ENCODE data around the gene ATP13A4. TPM values are rescaled to one million over a fixed set of nuclear protein-coding genes. Genes with fewer than 3 reads are reported as not detected.

ATP13A4 gene
- total RNA-seq, 1 donor from 2014 or later, result 2.0 TPM

DNA sequence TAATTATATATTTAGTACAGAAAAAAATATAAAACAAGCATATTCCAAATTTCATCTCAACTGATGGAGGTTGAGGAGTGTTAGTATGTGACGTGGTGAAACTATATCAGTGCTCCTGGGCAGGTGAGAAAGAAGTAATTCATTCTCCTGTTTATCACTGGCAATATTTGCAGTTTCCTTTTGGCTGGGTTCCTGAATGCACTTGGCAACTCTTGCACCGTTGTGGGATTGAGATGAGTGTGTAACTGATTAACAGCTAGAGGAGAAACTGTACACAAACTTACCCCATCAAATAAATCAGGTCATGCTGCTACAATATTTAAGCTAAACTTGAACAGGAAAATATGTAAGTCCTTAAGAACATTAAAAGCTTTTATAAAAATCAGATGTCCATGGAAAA lies 2.1 kb upstream of the ATP13A4 start:
- no peak for DNase-seq (ENCODE audit: low spot score in 2 of 2, unreplicated experiment in 2 of 2)
- H3K4me1 Mint-ChIP-seq, result peaks cover 28% of the 10 kb centered on the region
- no peaks in the 10 kb centered on the region for H3K27me3 Mint-ChIP-seq (ENCODE audit: low read depth)
- no peaks in the 10 kb centered on the region for H3K36me3 Mint-ChIP-seq
- H3K4me3 Mint-ChIP-seq, result no peak overlapping the region
- TF ChIP-seq, protein P1, sequence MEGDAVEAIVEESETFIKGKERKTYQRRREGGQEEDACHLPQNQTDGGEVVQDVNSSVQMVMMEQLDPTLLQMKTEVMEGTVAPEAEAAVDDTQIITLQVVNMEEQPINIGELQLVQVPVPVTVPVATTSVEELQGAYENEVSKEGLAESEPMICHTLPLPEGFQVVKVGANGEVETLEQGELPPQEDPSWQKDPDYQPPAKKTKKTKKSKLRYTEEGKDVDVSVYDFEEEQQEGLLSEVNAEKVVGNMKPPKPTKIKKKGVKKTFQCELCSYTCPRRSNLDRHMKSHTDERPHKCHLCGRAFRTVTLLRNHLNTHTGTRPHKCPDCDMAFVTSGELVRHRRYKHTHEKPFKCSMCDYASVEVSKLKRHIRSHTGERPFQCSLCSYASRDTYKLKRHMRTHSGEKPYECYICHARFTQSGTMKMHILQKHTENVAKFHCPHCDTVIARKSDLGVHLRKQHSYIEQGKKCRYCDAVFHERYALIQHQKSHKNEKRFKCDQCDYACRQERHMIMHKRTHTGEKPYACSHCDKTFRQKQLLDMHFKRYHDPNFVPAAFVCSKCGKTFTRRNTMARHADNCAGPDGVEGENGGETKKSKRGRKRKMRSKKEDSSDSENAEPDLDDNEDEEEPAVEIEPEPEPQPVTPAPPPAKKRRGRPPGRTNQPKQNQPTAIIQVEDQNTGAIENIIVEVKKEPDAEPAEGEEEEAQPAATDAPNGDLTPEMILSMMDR (IDR thresholded peaks at IDR 0.05; ENCODE audit: unreplicated experiment), result no peak
- no peak overlapping the region for H3K27ac Mint-ChIP-seq
- H3K9me3 Mint-ChIP-seq, result no peaks in the 10 kb centered on the region

DNA sequence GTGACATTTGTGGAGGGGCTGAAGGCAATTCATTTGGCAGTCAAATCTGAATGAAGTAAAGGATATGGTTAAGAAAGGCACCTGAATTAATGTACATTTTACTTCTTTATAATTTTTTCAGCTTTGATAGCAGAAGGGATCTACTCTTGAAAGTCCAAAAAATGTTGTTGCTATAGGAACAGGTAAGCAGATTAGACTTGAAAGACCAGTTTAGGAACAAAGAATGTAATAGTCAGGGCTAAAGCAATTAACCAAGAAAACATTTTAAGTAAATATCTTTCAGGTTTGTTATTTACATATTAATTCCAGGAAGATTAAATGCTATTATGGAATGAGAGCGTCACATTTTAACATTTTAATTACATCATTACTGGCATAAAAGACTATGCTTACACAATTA lies 1.1 kb downstream of the ATP13A4 start:
- TF ChIP-seq, protein P1 (IDR thresholded peaks at IDR 0.05; ENCODE audit: unreplicated experiment), result no peak
- H3K4me1 Mint-ChIP-seq, result peaks cover 28% of the 10 kb centered on the region
- H3K4me3 Mint-ChIP-seq, result no peak overlapping the region

DNA sequence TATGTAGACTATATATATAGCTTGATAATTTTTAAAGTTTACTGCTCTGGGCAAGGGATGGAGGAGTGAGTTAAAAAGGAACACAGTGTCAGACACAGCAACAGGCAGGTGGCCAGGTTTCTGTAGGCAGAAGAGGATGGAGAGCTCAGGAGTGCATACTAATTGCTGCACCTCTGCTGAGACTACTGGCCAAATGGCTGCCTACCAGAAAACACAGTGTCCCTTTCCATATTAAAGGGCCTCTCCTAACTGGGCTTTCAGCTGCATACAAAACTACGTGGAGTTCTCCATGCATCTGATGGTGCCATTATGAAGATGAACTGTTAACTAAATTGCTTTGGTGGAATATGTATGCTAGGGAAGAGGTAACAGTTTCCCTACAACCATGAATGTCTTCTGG lies 1.8 kb downstream of the ATP13A4 start:
- no peak for DNase-seq (ENCODE audit: low spot score in 2 of 2, unreplicated experiment in 2 of 2)
- TF ChIP-seq, protein P1 (IDR thresholded peaks at IDR 0.05; ENCODE audit: unreplicated experiment), result no peak
- Mint-ChIP-seq H3K36me3 (no peaks in the 10 kb centered on the region), H3K27me3 (ENCODE audit: low read depth) (no peaks in the 10 kb centered on the region), H3K9me3 (no peaks in the 10 kb centered on the region), H3K4me1 (peaks cover 28% of the 10 kb centered on the region), H3K4me3 (no peak overlapping the region), H3K27ac (peak overlapping the region; percentile 68)

More for the DNA sequence above, 1.1 kb downstream of the ATP13A4 start:
- H3K9me3 Mint-ChIP-seq, result no peaks in the 10 kb centered on the region
- no peak for DNase-seq (ENCODE audit: low spot score in 2 of 2, unreplicated experiment in 2 of 2)
- H3K27ac Mint-ChIP-seq, result peak overlapping the region; percentile 68
- no peaks in the 10 kb centered on the region for H3K27me3 Mint-ChIP-seq (ENCODE audit: low read depth)
- H3K36me3 Mint-ChIP-seq, result no peaks in the 10 kb centered on the region

DNA sequence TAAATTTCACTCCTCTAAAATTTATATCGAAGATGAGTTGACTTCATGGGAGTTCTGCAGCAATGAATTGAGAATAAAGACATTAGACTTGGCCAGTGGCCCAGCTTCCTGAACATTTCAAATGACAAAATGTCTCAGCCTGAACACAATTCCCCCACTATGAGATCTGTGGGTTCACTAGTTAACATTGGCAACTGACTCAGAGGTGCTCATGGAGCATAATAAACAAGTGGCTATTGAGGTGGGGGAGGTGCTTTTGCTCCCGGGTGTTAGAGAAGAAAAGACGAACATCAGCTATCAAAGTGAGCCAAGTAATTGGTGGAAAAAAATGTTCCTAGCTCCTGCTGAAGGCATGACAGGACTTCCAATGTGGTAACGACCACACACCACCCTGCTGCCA lies 6.3 kb downstream of the ATP13A4 start:
- H3K27me3 Mint-ChIP-seq (ENCODE audit: low read depth), result peaks cover 2% of the 10 kb centered on the region
- H3K36me3 Mint-ChIP-seq, result no peaks in the 10 kb centered on the region
- H3K27ac Mint-ChIP-seq, result no peak overlapping the region
- H3K4me3 Mint-ChIP-seq, result no peak overlapping the region
- H3K9me3 Mint-ChIP-seq, result peaks cover 16% of the 10 kb centered on the region
- TF ChIP-seq, protein P1 (IDR thresholded peaks at IDR 0.05; ENCODE audit: unreplicated experiment), result no peak
- H3K4me1 Mint-ChIP-seq, result peaks cover 12% of the 10 kb centered on the region
- DNase-seq (ENCODE audit: low spot score in 2 of 2, unreplicated experiment in 2 of 2), result no peak

DNA sequence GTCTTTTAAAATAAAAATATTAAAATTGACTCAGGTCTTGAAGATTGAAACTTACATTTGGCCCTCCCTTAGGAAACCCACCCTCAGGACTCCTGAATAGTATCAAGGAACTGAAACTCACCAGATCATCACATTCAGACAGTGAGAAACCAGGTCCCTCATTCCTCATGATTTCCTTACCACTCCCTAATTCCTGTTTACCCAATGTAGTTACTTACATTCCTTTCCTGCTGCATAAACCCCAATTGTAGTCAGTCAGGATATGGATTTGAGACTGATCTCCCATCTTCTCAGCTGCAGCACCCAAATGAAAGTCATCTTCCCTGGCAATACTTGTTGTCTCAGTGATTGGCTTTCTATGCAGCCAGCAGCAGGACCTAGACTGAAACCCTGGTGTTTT lies 8.6 kb downstream of the ATP13A4 start:
- Mint-ChIP-seq H3K4me3 (no peak overlapping the region), H3K4me1 (no peaks in the 10 kb centered on the region), H3K27ac (no peak overlapping the region), H3K9me3 (peaks cover 16% of the 10 kb centered on the region), H3K27me3 (ENCODE audit: low read depth) (peaks cover 2% of the 10 kb centered on the region), H3K36me3 (no peaks in the 10 kb centered on the region)
- DNase-seq (ENCODE audit: low spot score in 2 of 2, unreplicated experiment in 2 of 2), result no peak
- TF ChIP-seq, protein P1 (IDR thresholded peaks at IDR 0.05; ENCODE audit: unreplicated experiment), result no peak

DNA sequence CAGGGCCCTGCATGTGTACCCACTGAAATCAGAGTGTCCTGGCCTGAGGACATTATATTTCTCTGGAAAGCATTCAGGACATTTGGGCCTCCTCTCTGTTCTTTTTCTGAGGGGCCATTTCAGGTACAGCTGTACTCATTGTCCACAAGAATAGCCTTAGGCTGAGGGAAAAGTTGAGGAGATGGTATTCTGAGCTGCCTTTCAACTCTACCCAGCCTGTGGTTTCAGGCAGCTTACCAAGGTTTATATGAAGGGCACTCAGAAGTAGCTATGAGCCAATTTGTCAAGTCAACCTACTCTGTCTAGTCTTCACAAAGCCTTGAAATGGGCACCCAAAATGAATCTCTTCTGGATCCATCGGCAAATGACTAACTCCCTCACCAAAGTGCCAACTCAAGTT lies 9.4 kb downstream of the ATP13A4 start:
- no peak overlapping the region for H3K27ac Mint-ChIP-seq
- DNase-seq (ENCODE audit: low spot score in 2 of 2, unreplicated experiment in 2 of 2), result no peak
- H3K36me3 Mint-ChIP-seq, result no peaks in the 10 kb centered on the region
- H3K27me3 Mint-ChIP-seq (ENCODE audit: low read depth), result peaks cover 2% of the 10 kb centered on the region
- no peak overlapping the region for H3K4me3 Mint-ChIP-seq
- TF ChIP-seq, protein P1 (IDR thresholded peaks at IDR 0.05; ENCODE audit: unreplicated experiment), result no peak
- H3K4me1 Mint-ChIP-seq, result no peaks in the 10 kb centered on the region
- H3K9me3 Mint-ChIP-seq, result peaks cover 16% of the 10 kb centered on the region
